Measurements from ENCODE around the gene SVEP1.

- no peak for TF ChIP-seq CTCF (IDR thresholded peaks at IDR 0.05; ENCODE audit: borderline replicate concordance, extremely low read depth, low read length, poor library complexity, severe bottlenecking)
- no peak for TF ChIP-seq EZH2 (IDR thresholded peaks at IDR 0.05; ENCODE audit: borderline replicate concordance, low read depth, low read length, severe bottlenecking)
These were observed 11.3 kb upstream of the SVEP1 start for GRCh38 chr9:110590816-110591215.
